ENCODE data around the gene FEZF2.

Gene FEZF2

GRCh38 chr3:62329971-62330370, 43.4 kb downstream of the FEZF2 start:
- DNase-seq (ENCODE audit: low read depth) = no peak

- no peak for DNase-seq (ENCODE audit: low read depth)
Observed at GRCh38 chr3:62325896-62326295, 47.5 kb downstream of the FEZF2 start.

GRCh38 chr3:62323241-62323640, 50.1 kb downstream of the FEZF2 start:
- DNase-seq (ENCODE audit: low read depth) = no peak

Data from stimulated activated CD8-positive, alpha-beta memory T cell treated with anti-CD3 and anti-CD28 coated beads, Interleukin-4, amount 100 ng/mL, for 24 hours (primary cell).